ENCODE data around the gene SMTNL2.
A peak's percentile ranks its signal among the peaks of the same experiment; 100 is the strongest.

The SMTNL2 gene

DNA sequence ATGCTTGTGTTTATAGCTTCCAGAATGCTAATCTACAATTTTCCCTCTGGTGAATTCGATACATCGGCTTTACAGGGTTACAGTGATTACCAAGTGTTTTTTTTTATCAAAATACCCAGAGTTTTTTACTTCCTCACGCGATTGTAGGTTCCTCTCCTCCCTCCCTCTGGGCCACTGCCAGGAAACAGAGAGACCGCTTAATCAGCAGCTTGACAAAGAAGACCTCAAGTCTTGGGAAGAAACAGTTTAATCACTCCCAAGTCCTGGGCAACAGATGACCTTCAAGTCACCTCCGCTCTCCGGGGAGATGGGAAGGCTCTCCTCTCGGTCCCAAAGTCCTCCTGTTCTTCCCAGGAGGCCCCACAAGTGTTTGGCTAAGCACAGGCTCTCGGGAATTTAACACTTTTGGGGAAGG lies 23.5 kb downstream of the SMTNL2 start:
- H3K27me3 Mint-ChIP-seq (ENCODE audit: low read depth, poor library complexity), result peaks cover 7% of the 10 kb centered on the region
- H3K27ac Mint-ChIP-seq, result peak overlapping the region; percentile 97
- TF ChIP-seq, protein P1, sequence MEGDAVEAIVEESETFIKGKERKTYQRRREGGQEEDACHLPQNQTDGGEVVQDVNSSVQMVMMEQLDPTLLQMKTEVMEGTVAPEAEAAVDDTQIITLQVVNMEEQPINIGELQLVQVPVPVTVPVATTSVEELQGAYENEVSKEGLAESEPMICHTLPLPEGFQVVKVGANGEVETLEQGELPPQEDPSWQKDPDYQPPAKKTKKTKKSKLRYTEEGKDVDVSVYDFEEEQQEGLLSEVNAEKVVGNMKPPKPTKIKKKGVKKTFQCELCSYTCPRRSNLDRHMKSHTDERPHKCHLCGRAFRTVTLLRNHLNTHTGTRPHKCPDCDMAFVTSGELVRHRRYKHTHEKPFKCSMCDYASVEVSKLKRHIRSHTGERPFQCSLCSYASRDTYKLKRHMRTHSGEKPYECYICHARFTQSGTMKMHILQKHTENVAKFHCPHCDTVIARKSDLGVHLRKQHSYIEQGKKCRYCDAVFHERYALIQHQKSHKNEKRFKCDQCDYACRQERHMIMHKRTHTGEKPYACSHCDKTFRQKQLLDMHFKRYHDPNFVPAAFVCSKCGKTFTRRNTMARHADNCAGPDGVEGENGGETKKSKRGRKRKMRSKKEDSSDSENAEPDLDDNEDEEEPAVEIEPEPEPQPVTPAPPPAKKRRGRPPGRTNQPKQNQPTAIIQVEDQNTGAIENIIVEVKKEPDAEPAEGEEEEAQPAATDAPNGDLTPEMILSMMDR (IDR thresholded peaks at IDR 0.05), result no peak
- H3K36me3 Mint-ChIP-seq (ENCODE audit: low read depth), result peaks cover 32% of the 10 kb centered on the region
- H3K9me3 Mint-ChIP-seq, result no peaks in the 10 kb centered on the region
- no peak for DNase-seq
- peaks cover 80% of the 10 kb centered on the region for H3K4me1 Mint-ChIP-seq
- H3K4me3 Mint-ChIP-seq, result peak overlapping the region; percentile 64

DNA sequence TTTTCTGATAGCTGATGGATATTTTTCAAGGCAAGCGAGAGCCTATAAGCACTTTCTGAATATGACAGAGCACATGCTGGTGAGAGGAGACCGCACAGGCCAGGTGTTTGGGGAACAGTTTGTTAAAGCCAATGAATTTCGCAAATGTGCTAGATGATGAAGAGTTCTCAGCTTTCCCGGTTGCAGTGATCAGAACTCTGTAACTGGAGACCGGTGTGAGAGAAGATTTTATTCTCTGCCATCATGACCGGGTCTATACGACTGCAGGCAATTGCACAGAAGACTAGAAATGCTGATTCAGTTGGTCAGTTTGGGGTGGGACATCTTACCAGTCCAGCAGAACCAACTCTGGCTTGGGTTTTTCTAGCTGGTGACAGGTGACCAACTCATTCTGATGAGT lies 25.4 kb downstream of the SMTNL2 start:
- Mint-ChIP-seq H3K27me3 (ENCODE audit: low read depth, poor library complexity) (peaks cover 7% of the 10 kb centered on the region), H3K36me3 (ENCODE audit: low read depth) (peaks cover 25% of the 10 kb centered on the region), H3K4me3 (no peak overlapping the region), H3K4me1 (peaks cover 60% of the 10 kb centered on the region), H3K27ac (peak overlapping the region; percentile 31), H3K9me3 (no peaks in the 10 kb centered on the region)
- TF ChIP-seq, protein P1 (IDR thresholded peaks at IDR 0.05), result no peak
- DNase-seq, result no peak

DNA sequence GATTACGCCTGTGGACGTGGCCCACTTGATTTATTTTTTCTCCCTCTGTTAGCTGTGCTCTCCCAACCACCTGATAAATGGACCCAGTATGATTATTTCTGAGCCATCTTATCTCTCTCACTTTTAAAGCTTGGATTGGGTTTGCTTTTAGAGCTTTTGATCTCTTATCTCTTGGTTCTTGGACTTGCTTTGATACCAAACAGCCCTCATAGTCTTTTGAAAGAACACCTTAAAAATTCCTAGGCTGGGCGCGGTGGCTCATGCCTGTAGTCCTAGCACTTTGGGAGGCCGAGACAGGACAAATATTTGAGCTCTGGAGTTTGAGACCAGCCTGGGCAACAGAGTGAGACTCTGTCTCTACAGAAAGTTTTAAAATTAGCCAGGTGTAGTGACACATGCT lies 25.8 kb downstream of the SMTNL2 start:
- TF ChIP-seq, protein P1 (IDR thresholded peaks at IDR 0.05), result no peak
- H3K36me3 Mint-ChIP-seq (ENCODE audit: low read depth), result peaks cover 25% of the 10 kb centered on the region
- no peak for DNase-seq
- no peaks in the 10 kb centered on the region for H3K9me3 Mint-ChIP-seq
- peaks cover 7% of the 10 kb centered on the region for H3K27me3 Mint-ChIP-seq (ENCODE audit: low read depth, poor library complexity)
- peak overlapping the region; percentile 16 for H3K27ac Mint-ChIP-seq
- no peak overlapping the region for H3K4me3 Mint-ChIP-seq
- H3K4me1 Mint-ChIP-seq, result peaks cover 56% of the 10 kb centered on the region

DNA sequence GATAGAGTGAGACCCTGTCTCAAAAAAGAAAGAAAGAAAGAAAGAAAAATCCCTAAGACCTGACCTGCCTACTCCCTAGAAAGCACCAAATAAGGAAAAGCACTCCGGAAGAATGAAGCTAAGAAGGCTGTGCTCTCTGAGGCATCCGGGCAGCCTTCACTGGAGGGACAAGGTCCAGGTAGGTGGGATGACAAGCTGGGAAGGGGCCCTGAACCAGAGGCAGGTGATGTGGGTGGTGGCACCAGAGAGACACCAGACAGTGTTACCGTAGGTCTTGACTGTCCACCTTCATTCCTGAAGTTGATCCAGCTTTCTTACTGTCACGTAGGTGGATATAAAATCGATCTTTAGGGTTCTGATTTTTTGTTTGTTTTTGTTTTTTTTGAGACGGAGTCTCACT lies 26.3 kb downstream of the SMTNL2 start:
- Mint-ChIP-seq H3K27me3 (ENCODE audit: low read depth, poor library complexity) (peaks cover 3% of the 10 kb centered on the region), H3K9me3 (no peaks in the 10 kb centered on the region), H3K36me3 (ENCODE audit: low read depth) (peaks cover 21% of the 10 kb centered on the region), H3K4me3 (no peak overlapping the region), H3K27ac (peak overlapping the region; percentile 16), H3K4me1 (peaks cover 55% of the 10 kb centered on the region)
- no peak for DNase-seq
- TF ChIP-seq, protein P1 (IDR thresholded peaks at IDR 0.05), result no peak

DNA sequence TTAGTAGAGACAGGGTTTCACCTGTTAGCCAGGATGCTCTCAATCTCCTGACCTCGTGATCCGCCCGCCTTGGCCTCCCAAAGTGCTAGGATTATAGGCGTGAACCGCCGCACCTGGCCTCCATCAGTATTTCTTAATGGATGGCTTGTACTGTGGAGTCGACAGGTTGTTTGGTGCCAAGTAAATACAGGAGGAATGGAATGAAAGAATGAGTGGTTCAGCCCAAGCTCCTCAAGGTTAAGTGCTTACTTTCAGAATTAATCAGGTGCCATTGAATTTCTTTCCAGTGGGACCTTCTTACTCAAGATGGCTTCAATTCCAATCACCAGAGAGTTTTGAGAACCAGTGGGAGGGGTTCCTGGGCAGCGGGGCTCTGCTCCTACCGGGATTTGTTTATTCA lies 32.1 kb downstream of the SMTNL2 start:
- peaks cover 6% of the 10 kb centered on the region for H3K27me3 Mint-ChIP-seq (ENCODE audit: low read depth, poor library complexity)
- TF ChIP-seq, protein P1 (IDR thresholded peaks at IDR 0.05), result no peak
- H3K9me3 Mint-ChIP-seq, result no peaks in the 10 kb centered on the region
- peaks cover 25% of the 10 kb centered on the region for H3K4me1 Mint-ChIP-seq
- peaks cover 4% of the 10 kb centered on the region for H3K36me3 Mint-ChIP-seq (ENCODE audit: low read depth)
- H3K4me3 Mint-ChIP-seq, result no peak overlapping the region
- DNase-seq, result no peak
- peak overlapping the region; percentile 28 for H3K27ac Mint-ChIP-seq

DNA sequence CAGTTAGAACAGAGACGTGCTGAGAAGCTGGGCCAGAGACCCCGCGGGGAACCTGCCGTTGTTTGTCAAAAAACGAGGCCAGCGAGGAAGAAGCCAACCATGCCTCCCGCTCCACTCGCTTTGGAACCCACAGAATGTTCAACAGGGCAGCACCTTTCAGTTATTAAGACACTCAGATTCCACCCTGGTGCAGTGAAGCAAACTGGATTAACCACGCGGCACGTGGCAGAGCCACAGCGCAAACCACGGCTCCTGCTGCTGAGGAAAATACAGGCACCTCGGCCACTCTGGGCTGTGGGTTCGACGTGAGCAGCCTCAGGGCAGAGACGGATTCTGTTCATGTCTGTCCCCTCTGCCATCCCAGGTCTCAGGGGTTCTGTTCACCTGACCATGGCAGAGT lies 32.8 kb downstream of the SMTNL2 start:
- peaks cover 3% of the 10 kb centered on the region for H3K27me3 Mint-ChIP-seq (ENCODE audit: low read depth, poor library complexity)
- TF ChIP-seq, protein P1 (IDR thresholded peaks at IDR 0.05), result no peak
- peaks cover 4% of the 10 kb centered on the region for H3K36me3 Mint-ChIP-seq (ENCODE audit: low read depth)
- H3K27ac Mint-ChIP-seq, result peak overlapping the region; percentile 28
- DNase-seq, result no peak
- peaks cover 24% of the 10 kb centered on the region for H3K4me1 Mint-ChIP-seq
- no peak overlapping the region for H3K4me3 Mint-ChIP-seq
- H3K9me3 Mint-ChIP-seq, result no peaks in the 10 kb centered on the region
